Esophagus squamous epithelium (tissue), 4 donors: Measurements from ENCODE around the gene CYTL1.

ENCODE experiments used
- POLR2A ChIP-seq, 4 donors: fragments of 450-650 bp; IDR thresholded peaks; one replicate each; pipeline ENCODE4 v1.6.1; 2017; ENCODE audit warnings: antibody characterized with exemption in 4 of 4, mild to moderate bottlenecking in 4 of 4, moderate library complexity in 3 of 4
- TF ChIP-seq, protein P1 (sequence below), 6 experiments: fragments of 450-650 bp in 4 of 6; fragments of 200-600 bp in 2 of 6; sonication (generic) in 2 of 6; IDR thresholded peaks; one replicate each; pipeline ENCODE4 v1.5.1; 2016 to 2019; ENCODE audit warnings: antibody characterized with exemption in 6 of 6, mild to moderate bottlenecking in 4 of 6, moderate library complexity in 4 of 6

- TF ChIP-seq POLR2A (IDR thresholded peaks at IDR 0.05) = no peak
- TF ChIP-seq, protein P1, sequence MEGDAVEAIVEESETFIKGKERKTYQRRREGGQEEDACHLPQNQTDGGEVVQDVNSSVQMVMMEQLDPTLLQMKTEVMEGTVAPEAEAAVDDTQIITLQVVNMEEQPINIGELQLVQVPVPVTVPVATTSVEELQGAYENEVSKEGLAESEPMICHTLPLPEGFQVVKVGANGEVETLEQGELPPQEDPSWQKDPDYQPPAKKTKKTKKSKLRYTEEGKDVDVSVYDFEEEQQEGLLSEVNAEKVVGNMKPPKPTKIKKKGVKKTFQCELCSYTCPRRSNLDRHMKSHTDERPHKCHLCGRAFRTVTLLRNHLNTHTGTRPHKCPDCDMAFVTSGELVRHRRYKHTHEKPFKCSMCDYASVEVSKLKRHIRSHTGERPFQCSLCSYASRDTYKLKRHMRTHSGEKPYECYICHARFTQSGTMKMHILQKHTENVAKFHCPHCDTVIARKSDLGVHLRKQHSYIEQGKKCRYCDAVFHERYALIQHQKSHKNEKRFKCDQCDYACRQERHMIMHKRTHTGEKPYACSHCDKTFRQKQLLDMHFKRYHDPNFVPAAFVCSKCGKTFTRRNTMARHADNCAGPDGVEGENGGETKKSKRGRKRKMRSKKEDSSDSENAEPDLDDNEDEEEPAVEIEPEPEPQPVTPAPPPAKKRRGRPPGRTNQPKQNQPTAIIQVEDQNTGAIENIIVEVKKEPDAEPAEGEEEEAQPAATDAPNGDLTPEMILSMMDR (IDR thresholded peaks at IDR 0.05) = no peak
These were observed 33.4 kb downstream of the CYTL1 start for GRCh38 chr4:4985844-4986243.
